WTC11 (cell line): ENCODE data around the gene EPB41L4B.
"Not testable (repeated sequence)": the region's sequence is repeated elsewhere in the genome, so short reads cannot be mapped to it uniquely, and the experiment has no call there.

Experiments used
- FOXJ3 ChIP-seq: sonication (generic); formaldehyde crosslinking; IDR thresholded peaks from 2 replicates; pipeline ENCODE4 v1.9.0; 2021; ENCODE audit warnings: missing genetic modification reagents, mild to moderate bottlenecking, borderline replicate concordance
- ZNF121 ChIP-seq: sonication (generic); formaldehyde crosslinking; IDR thresholded peaks from 2 replicates; pipeline ENCODE4 v1.8.0; 2023; ENCODE audit warnings: missing genetic modification reagents
- TF ChIP-seq, protein P1 (sequence below): sonication (generic); formaldehyde crosslinking; IDR thresholded peaks from 2 replicates; pipeline ENCODE4 v1.8.1; 2023; ENCODE audit warnings: mild to moderate bottlenecking, missing genetic modification reagents
- TF ChIP-seq, protein P2 (sequence below): fragments of 200-600 bp; IDR thresholded peaks from 2 replicates; pipeline ENCODE4 v1.8.0; 2022; ENCODE audit warnings: antibody characterized with exemption
- TF ChIP-seq, protein P3 (sequence below): sonication (generic); formaldehyde crosslinking; IDR thresholded peaks from 2 replicates; pipeline ENCODE4 v1.8.1; 2023; ENCODE audit warnings: mild to moderate bottlenecking, missing genetic modification reagents, moderate library complexity

GRCh38 chr9:109340979-109341378 is 20.1 kb upstream of the EPB41L4B start:
- TF ChIP-seq, protein P1, sequence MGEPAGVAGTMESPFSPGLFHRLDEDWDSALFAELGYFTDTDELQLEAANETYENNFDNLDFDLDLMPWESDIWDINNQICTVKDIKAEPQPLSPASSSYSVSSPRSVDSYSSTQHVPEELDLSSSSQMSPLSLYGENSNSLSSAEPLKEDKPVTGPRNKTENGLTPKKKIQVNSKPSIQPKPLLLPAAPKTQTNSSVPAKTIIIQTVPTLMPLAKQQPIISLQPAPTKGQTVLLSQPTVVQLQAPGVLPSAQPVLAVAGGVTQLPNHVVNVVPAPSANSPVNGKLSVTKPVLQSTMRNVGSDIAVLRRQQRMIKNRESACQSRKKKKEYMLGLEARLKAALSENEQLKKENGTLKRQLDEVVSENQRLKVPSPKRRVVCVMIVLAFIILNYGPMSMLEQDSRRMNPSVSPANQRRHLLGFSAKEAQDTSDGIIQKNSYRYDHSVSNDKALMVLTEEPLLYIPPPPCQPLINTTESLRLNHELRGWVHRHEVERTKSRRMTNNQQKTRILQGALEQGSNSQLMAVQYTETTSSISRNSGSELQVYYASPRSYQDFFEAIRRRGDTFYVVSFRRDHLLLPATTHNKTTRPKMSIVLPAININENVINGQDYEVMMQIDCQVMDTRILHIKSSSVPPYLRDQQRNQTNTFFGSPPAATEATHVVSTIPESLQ (CRISPR knock-in tag), result not testable (repeated sequence)
- TF ChIP-seq, protein P2, sequence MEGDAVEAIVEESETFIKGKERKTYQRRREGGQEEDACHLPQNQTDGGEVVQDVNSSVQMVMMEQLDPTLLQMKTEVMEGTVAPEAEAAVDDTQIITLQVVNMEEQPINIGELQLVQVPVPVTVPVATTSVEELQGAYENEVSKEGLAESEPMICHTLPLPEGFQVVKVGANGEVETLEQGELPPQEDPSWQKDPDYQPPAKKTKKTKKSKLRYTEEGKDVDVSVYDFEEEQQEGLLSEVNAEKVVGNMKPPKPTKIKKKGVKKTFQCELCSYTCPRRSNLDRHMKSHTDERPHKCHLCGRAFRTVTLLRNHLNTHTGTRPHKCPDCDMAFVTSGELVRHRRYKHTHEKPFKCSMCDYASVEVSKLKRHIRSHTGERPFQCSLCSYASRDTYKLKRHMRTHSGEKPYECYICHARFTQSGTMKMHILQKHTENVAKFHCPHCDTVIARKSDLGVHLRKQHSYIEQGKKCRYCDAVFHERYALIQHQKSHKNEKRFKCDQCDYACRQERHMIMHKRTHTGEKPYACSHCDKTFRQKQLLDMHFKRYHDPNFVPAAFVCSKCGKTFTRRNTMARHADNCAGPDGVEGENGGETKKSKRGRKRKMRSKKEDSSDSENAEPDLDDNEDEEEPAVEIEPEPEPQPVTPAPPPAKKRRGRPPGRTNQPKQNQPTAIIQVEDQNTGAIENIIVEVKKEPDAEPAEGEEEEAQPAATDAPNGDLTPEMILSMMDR, result not testable (repeated sequence)
- TF ChIP-seq ZNF121, FOXJ3 (CRISPR knock-in tag): not testable (repeated sequence)
- TF ChIP-seq, protein P3, sequence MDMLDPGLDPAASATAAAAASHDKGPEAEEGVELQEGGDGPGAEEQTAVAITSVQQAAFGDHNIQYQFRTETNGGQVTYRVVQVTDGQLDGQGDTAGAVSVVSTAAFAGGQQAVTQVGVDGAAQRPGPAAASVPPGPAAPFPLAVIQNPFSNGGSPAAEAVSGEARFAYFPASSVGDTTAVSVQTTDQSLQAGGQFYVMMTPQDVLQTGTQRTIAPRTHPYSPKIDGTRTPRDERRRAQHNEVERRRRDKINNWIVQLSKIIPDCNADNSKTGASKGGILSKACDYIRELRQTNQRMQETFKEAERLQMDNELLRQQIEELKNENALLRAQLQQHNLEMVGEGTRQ (CRISPR knock-in tag), result not testable (repeated sequence)
